ACC112 (cell line): ENCODE results near the gene TYW3.

Source experiments
- H2AFZ ChIP-seq: fragments of 200-600 bp; sonication (generic); one replicate; pipeline ENCODE4 v1.6.0; 2017; ENCODE audit warnings: antibody characterized with exemption, low read length; ENCODE audit not compliant: unreplicated experiment
- H3K27ac ChIP-seq: fragments of 200-600 bp; sonication (generic); 2 replicates; pipeline ENCODE4 v1.5.1; 2014; ENCODE audit warnings: low read depth, mild to moderate bottlenecking, antibody characterized with exemption, low read length, moderate library complexity
- H3K27me3 ChIP-seq: fragments of 200-600 bp; sonication (generic); 2 replicates; pipeline ENCODE4 v1.6.1; 2014; ENCODE audit warnings: mild to moderate bottlenecking, antibody characterized with exemption, low read length, moderate library complexity, mixed read lengths; ENCODE audit not compliant: insufficient read depth
- H3K36me3 ChIP-seq: fragments of 200-600 bp; sonication (generic); 2 replicates; pipeline ENCODE4 v1.6.1; 2016; ENCODE audit warnings: mild to moderate bottlenecking, antibody characterized with exemption, low read length, moderate library complexity, mixed read lengths; ENCODE audit not compliant: insufficient read depth
- H3K4me1 ChIP-seq: fragments of 200-600 bp; sonication (generic); one replicate; pipeline ENCODE4 v1.6.1; 2016; ENCODE audit warnings: low read length, mixed read lengths; ENCODE audit not compliant: insufficient read depth, unreplicated experiment, control insufficient read depth
- H3K4me3 ChIP-seq: fragments of 200-600 bp; sonication (generic); 2 replicates; pipeline ENCODE4 v1.5.1; 2014; ENCODE audit warnings: mild to moderate bottlenecking, low read depth, low read length
- H3K79me2 ChIP-seq: fragments of 200-600 bp; sonication (generic); one replicate; pipeline ENCODE4 v1.6.0; 2016; ENCODE audit warnings: low read length; ENCODE audit not compliant: control insufficient read depth, unreplicated experiment, insufficient read depth

The TYW3 gene

GRCh38 chr1:74780594-74780993, 47.6 kb downstream of the TYW3 start:
- Histone ChIP-seq H3K36me3 (no peaks in the 10 kb centered on the region), H3K27me3 (no peaks in the 10 kb centered on the region), H3K4me3 (no peak overlapping the region), H3K27ac (no peak overlapping the region), H2AFZ (no peak overlapping the region), H3K4me1 (no peaks in the 10 kb centered on the region), H3K79me2 (no peaks in the 10 kb centered on the region)

GRCh38 chr1:74785944-74786343, 53.0 kb downstream of the TYW3 start:
- no peaks in the 10 kb centered on the region for H3K4me1 ChIP-seq
- no peaks in the 10 kb centered on the region for H3K27me3 ChIP-seq
- H3K27ac ChIP-seq = no peak overlapping the region
- no peaks in the 10 kb centered on the region for H3K36me3 ChIP-seq
- H3K4me3 ChIP-seq = no peak overlapping the region
- H2AFZ ChIP-seq = no peak overlapping the region
- H3K79me2 ChIP-seq = no peaks in the 10 kb centered on the region

GRCh38 chr1:74790453-74790852, 57.5 kb downstream of the TYW3 start:
- no peaks in the 10 kb centered on the region for H3K79me2 ChIP-seq
- no peaks in the 10 kb centered on the region for H3K36me3 ChIP-seq
- no peak overlapping the region for H3K27ac ChIP-seq
- H3K4me3 ChIP-seq = no peak overlapping the region
- no peak overlapping the region for H2AFZ ChIP-seq
- H3K27me3 ChIP-seq = no peaks in the 10 kb centered on the region
- H3K4me1 ChIP-seq = no peaks in the 10 kb centered on the region

- Histone ChIP-seq H3K79me2 (no peaks in the 10 kb centered on the region), H3K27ac (no peak overlapping the region), H3K27me3 (no peaks in the 10 kb centered on the region), H3K36me3 (no peaks in the 10 kb centered on the region), H3K4me3 (no peak overlapping the region), H2AFZ (no peak overlapping the region), H3K4me1 (no peaks in the 10 kb centered on the region)
These were observed 58.5 kb downstream of the TYW3 start for GRCh38 chr1:74791491-74791890.

- Histone ChIP-seq H3K36me3 (no peaks in the 10 kb centered on the region), H3K27me3 (no peaks in the 10 kb centered on the region), H3K79me2 (no peaks in the 10 kb centered on the region), H2AFZ (no peak overlapping the region), H3K4me1 (no peaks in the 10 kb centered on the region), H3K27ac (no peak overlapping the region), H3K4me3 (no peak overlapping the region)
These were observed 66.2 kb downstream of the TYW3 start for GRCh38 chr1:74799119-74799657.

- H3K4me3 ChIP-seq = no peak overlapping the region
- no peaks in the 10 kb centered on the region for H3K36me3 ChIP-seq
- H3K79me2 ChIP-seq = no peaks in the 10 kb centered on the region
- H3K4me1 ChIP-seq = no peaks in the 10 kb centered on the region
- peak overlapping the region; percentile 52 for H2AFZ ChIP-seq
- H3K27me3 ChIP-seq = no peaks in the 10 kb centered on the region
- no peak overlapping the region for H3K27ac ChIP-seq
These were observed 78.7 kb downstream of the TYW3 start for GRCh38 chr1:74811436-74812179.

- no peaks in the 10 kb centered on the region for H3K27me3 ChIP-seq
- no peaks in the 10 kb centered on the region for H3K36me3 ChIP-seq
- no peak overlapping the region for H3K4me3 ChIP-seq
- H2AFZ ChIP-seq = peak overlapping the region; percentile 52
- no peaks in the 10 kb centered on the region for H3K79me2 ChIP-seq
- H3K4me1 ChIP-seq = no peaks in the 10 kb centered on the region
- H3K27ac ChIP-seq = no peak overlapping the region
These were observed 79.2 kb downstream of the TYW3 start for GRCh38 chr1:74812180-74812541.
